Activated effector memory CD4-positive, alpha-beta T cell treated with anti-CD3 and anti-CD28 coated beads, Interleukin-2, amount 50 U/mL, for 16 hours (primary cell): Measurements from ENCODE around the gene NPIPA3.
"Not testable (repeated sequence)": the region's sequence is repeated elsewhere in the genome, so short reads cannot be mapped to it uniquely, and the experiment has no call there.

Experiments used
- DNase-seq: peaks from one replicate; pipeline ENCODE4 v3.0.0-alpha.2; 2020

Gene NPIPA3

DNA sequence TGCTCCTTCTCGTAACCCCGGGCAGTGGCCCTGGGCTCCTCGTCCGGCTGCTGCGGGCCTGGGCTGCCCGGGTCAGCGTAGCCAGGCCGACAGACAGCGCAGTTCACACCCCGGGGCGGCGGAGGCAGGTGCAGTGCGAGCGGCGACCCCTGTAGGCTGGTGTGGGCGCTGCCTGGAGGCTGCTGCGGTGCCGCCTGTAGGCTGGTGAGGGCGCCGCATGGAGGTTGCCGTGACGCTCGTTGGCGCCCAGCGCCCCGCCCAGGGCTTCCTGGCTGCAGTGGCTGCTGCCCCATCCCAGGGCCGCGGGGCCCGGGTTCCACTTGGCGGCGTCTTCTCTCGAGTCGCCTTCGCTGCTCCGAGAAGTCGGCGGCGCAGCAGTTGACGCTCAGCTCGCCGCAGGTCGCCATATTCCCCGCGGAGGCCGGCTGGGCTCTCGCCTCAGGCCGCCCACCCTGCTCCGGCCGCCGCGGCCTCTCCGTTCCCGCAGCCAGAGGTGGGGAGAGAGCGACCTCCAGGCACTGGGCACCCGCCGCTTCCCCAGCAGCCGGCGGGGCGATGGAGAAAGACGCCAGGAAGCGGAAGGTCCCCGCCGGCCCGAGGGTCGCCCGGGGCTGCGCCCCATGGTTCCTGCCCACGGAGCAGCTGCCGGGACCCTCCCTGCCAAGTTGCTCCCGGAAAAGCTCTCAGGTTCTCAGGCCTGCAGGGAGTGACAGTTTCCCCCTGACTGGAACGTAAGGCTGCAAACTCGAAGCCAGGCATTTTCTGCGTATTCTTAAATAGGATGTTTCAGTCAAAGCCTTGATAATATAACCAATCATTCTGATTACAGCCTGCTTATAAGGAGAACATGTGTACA lies 39.3 kb downstream of the NPIPA3 start, which contains the start of gene NPIPA2:
Gene NPIPA2, plus strand, starts transcription at position 261 of the 856 bp plus-strand sequence. CDS start 5,533 bp downstream, outside the sequence.
- not testable (repeated sequence) for DNase-seq

- not testable (repeated sequence) for DNase-seq
Observed at GRCh38 chr16:14773654-14774053, 70.4 kb downstream of the NPIPA3 start.

- not testable (repeated sequence) for DNase-seq
Observed at GRCh38 chr16:14775624-14776023, 72.4 kb downstream of the NPIPA3 start.
